Vagina (tissue), 2 donors: ENCODE data around the gene UTP25. TPM values are rescaled to one million over a fixed set of nuclear protein-coding genes. Genes with fewer than 3 reads are reported as not detected.
A peak's percentile ranks its signal among the peaks of the same experiment; 100 is the strongest.

Source experiments
- DNase-seq, 2 donors: peaks; one replicate each; pipeline ENCODE4 v3.0.0-alpha.2; 2017; ENCODE audit errors: extremely low spot score in 2 of 2
- H3K27ac ChIP-seq: fragments of 200-600 bp; sonication (generic); one replicate; pipeline ENCODE4 v1.5.1; 2019
- H3K27me3 ChIP-seq: fragments of 200-600 bp; sonication (generic); one replicate; pipeline ENCODE4 v1.5.1; 2019
- H3K36me3 ChIP-seq, 2 donors: fragments of 200-600 bp; sonication (generic); one replicate each; pipeline ENCODE4 v1.5.1; 2017 to 2019
- H3K4me1 ChIP-seq: fragments of 200-600 bp; sonication (generic); one replicate; pipeline ENCODE4 v1.5.1; 2019
- H3K4me3 ChIP-seq, 2 donors: fragments of 200-600 bp; sonication (generic); 1 replicate in 1 of 2; 2 replicates in 1 of 2; pipeline ENCODE4 v1.5.1; 2016 to 2019
- H3K9me3 ChIP-seq: fragments of 200-600 bp; sonication (generic); one replicate; pipeline ENCODE4 v1.5.1; 2019
- CTCF ChIP-seq, 3 experiments: fragments of 450-650 bp in 2 of 3; fragments of 200-600 bp in 1 of 3; sonication (generic) in 1 of 3; IDR thresholded peaks; one replicate each; pipeline ENCODE4 v1.5.1; 2017 to 2019; ENCODE audit warnings: antibody characterized with exemption in 3 of 3, mild to moderate bottlenecking in 2 of 3, moderate library complexity in 2 of 3
- POLR2A ChIP-seq, 2 donors: fragments of 450-650 bp; IDR thresholded peaks; one replicate each; pipeline ENCODE4 v1.6.1; 2017; ENCODE audit warnings: antibody characterized with exemption in 2 of 2, mild to moderate bottlenecking in 2 of 2, moderate library complexity in 2 of 2
- POLR2AphosphoS5 ChIP-seq, 2 donors: sonication (generic); formaldehyde crosslinking; IDR thresholded peaks; one replicate each; pipeline ENCODE4 v1.9.0; 2017; ENCODE audit warnings: antibody characterized with exemption in 2 of 2, mild to moderate bottlenecking in 2 of 2, low read depth in 1 of 2; ENCODE audit not compliant: insufficient read depth in 1 of 2
- intact Hi-C: fragments of 100-400 bp; cut with DNase I; formaldehyde crosslinking; loops from one replicate; pipeline ENCODE4 v1.15.1; 2023
- total RNA-seq: library from RNA; depleted of rRNA; stranded (reverse); fragments of >200 nt; gene quantifications from one replicate; pipeline ENCODE4 v1.2.3, GENCODE V29; 2016

UTP25 gene
- total RNA-seq, 1 donor from 2014 or later = 5.9 TPM

GRCh38 chr1:209817691-209818090, 10.1 kb upstream of the UTP25 start:
- DNase-seq = no peak
- intact Hi-C loops = no loop called here
- no peaks in the 10 kb centered on the region for H3K27me3 ChIP-seq
- H3K9me3 ChIP-seq = no peaks in the 10 kb centered on the region
- H3K4me1 ChIP-seq = peaks cover 14% of the 10 kb centered on the region
- no peak overlapping the region for H3K4me3 ChIP-seq
- H3K27ac ChIP-seq = no peak overlapping the region
- no peak for TF ChIP-seq POLR2A (IDR thresholded peaks at IDR 0.05)
- no peak for TF ChIP-seq POLR2AphosphoS5 (IDR thresholded peaks at IDR 0.05; ENCODE audit: insufficient read depth in 1 of 2, low read depth in 1 of 2)
- no peak for TF ChIP-seq CTCF (IDR thresholded peaks at IDR 0.05)
- H3K36me3 ChIP-seq = no peaks in the 10 kb centered on the region

GRCh38 chr1:209819058-209819457, 8.7 kb upstream of the UTP25 start:
- intact Hi-C loops = no loop called here
- DNase-seq = peak in 1 of 2 donors; percentile 32
- TF ChIP-seq POLR2A (IDR thresholded peaks at IDR 0.05) (no peak), POLR2AphosphoS5 (IDR thresholded peaks at IDR 0.05; ENCODE audit: insufficient read depth in 1 of 2, low read depth in 1 of 2) (no peak), CTCF (IDR thresholded peaks at IDR 0.05) (no peak)
- Histone ChIP-seq H3K4me3 (no peak overlapping the region), H3K27ac (no peak overlapping the region), H3K27me3 (no peaks in the 10 kb centered on the region), H3K36me3 (no peaks in the 10 kb centered on the region), H3K9me3 (no peaks in the 10 kb centered on the region), H3K4me1 (peaks cover 18% of the 10 kb centered on the region)

GRCh38 chr1:209820986-209821385, 6.8 kb upstream of the UTP25 start:
- intact Hi-C loops = no loop called here
- TF ChIP-seq POLR2A (IDR thresholded peaks at IDR 0.05) = no peak
- TF ChIP-seq CTCF (IDR thresholded peaks at IDR 0.05) = no peak
- TF ChIP-seq POLR2AphosphoS5 (IDR thresholded peaks at IDR 0.05; ENCODE audit: insufficient read depth in 1 of 2, low read depth in 1 of 2) = no peak
- H3K9me3 ChIP-seq = no peaks in the 10 kb centered on the region
- no peak overlapping the region for H3K27ac ChIP-seq
- H3K4me1 ChIP-seq = peaks cover 7% of the 10 kb centered on the region
- DNase-seq = no peak
- H3K4me3 ChIP-seq = no peak overlapping the region
- H3K27me3 ChIP-seq = no peaks in the 10 kb centered on the region
- H3K36me3 ChIP-seq = no peaks in the 10 kb centered on the region

- TF ChIP-seq POLR2AphosphoS5 (IDR thresholded peaks at IDR 0.05; ENCODE audit: insufficient read depth in 1 of 2, low read depth in 1 of 2) = no peak
- TF ChIP-seq POLR2A (IDR thresholded peaks at IDR 0.05) = no peak
- no peak for TF ChIP-seq CTCF (IDR thresholded peaks at IDR 0.05)
- no peak for DNase-seq
- no peak overlapping the region for H3K27ac ChIP-seq
- intact Hi-C loops = no loop called here
- H3K4me1 ChIP-seq = peaks cover 12% of the 10 kb centered on the region
- H3K4me3 ChIP-seq = no peak overlapping the region
- no peaks in the 10 kb centered on the region for H3K9me3 ChIP-seq
- no peaks in the 10 kb centered on the region for H3K36me3 ChIP-seq
- no peaks in the 10 kb centered on the region for H3K27me3 ChIP-seq
Measured at GRCh38 chr1:209822706-209823105, 5.1 kb upstream of the UTP25 start.

DNA sequence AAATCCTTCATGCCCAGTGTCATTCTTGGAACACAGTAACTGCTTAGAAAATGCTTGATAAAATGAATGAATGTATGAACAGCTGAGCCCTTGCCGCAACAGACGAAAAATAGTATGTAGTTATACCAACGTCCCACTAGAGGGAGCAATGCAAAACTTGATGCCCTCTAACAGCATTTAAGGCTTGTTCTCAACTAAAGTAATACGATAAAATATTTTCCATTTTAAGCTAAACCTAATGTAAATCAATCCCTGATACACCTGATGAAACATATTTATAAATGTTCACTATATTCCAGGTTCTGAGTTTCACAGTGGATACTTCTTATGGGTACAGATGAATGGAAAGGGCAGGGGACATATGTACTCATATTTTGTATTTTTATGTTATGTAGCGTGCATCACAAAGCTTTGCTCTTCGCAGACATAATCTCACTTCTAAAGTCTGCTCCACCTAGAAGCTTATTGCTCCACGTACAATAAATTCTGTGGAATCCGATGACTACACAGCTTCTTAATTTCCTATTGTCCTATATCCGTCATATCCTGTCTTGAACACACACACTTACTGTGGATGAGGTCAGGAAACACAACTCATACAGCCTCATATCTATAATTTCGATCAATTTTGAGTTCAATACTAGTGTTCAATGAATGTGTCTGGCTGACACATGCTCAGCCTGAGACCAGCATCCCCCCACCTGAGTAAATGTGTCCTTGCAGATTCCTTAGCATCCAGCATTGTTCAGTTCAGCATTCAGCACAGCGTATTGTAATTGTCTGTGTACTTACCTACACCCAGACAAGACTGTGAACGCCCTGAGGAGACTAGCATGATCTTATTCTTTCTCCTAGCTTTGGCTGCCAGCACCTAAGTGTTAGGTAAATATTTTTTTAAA, 4.4 kb upstream of the UTP25 start:
- no peak overlapping the region for H3K27ac ChIP-seq
- no peak overlapping the region for H3K4me3 ChIP-seq
- TF ChIP-seq POLR2A (IDR thresholded peaks at IDR 0.05) (no peak), POLR2AphosphoS5 (IDR thresholded peaks at IDR 0.05; ENCODE audit: insufficient read depth in 1 of 2, low read depth in 1 of 2) (peak in 1 of 2 donors; percentile 12), CTCF (IDR thresholded peaks at IDR 0.05) (peak in 2 of 3 experiments; percentile 41 to 42)

More for the DNA sequence above, 4.4 kb upstream of the UTP25 start:
- intact Hi-C loops = no loop called here
- H3K36me3 ChIP-seq = no peaks in the 10 kb centered on the region
- H3K27me3 ChIP-seq = no peaks in the 10 kb centered on the region
- H3K4me1 ChIP-seq = peaks cover 13% of the 10 kb centered on the region
- no peak for DNase-seq
- H3K9me3 ChIP-seq = no peaks in the 10 kb centered on the region
